Activated T-cell treated with anti-CD3 and anti-CD28 coated beads for 1 hour (primary cell): Measurements from ENCODE around the gene NR5A1.

Experiments used
- DNase-seq: peaks from one replicate; pipeline ENCODE4 v3.0.0-alpha.2; 2020; ENCODE audit warnings: low read depth

The NR5A1 gene

DNA sequence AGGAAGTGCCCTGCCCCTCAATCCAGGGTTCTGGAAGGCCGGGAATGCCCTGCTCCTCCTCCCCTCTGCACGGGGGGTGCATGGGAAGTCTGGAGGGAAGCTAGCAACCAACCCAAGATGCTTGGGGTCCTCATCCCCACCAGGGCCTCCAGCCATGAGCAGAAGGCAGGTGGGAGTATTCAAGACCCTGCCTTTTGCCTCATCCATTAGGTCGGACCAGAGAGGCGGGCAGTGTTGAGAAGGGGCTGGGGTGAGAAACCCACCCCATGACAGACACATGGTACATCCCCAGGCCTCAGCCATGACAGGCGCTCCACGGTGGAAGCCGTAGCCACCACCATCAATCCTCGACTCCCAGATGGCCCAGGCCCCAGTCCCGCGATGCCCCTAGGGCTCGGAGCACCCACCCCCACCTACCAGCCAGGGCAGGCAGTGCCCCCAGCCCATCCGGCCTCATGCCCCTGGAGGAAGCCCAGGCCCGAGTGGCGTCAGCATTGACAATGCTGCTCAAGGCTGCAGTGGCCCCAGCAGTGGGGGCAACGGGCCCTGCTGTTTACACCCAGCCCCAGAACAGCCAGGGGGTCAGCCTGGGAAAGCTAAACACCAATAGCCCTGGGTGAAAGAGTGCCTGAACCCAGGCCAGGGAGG, 8.6 kb downstream of the NR5A1 start:
- no peak for DNase-seq

DNA sequence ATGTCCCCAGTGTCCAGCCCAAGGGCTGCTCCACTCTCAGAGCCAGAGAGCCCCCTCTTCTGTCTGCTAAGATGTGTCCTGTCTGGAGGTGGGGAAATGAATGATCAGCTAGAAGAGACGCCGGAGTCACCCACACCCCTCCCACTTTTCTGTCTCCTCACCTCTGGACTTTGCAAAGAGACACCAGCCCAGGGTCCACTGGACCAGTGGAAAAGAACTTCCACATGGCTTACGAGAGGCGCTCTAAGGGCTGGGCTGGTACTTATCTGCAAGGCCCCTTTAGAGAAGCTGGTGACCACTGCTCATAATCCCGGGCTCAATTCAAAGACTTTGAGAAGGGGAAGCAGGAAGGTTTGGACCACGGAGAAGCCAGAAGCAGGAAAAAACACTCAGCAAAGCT, 9.2 kb downstream of the NR5A1 start:
- no peak for DNase-seq

DNA sequence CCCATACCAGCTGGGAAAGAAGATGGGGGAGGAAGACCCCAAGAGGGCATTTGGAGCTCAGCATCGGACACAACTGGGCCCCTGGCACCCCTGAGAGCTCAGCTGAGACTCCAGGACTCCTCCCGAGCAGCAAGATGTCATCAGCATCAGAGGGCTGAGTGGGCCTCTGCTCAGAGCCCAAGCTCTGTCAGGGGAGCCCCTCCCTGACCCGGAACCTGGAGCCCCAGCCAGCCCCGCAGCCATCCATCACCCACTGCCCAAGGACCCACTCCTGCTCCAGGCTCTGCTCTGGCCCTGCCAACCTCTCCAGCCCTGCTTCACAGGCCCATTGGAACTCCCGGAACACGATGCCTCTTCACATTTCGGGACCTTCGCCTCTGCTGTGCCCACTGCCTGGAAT, 9.8 kb downstream of the NR5A1 start:
- DNase-seq, result no peak

DNA sequence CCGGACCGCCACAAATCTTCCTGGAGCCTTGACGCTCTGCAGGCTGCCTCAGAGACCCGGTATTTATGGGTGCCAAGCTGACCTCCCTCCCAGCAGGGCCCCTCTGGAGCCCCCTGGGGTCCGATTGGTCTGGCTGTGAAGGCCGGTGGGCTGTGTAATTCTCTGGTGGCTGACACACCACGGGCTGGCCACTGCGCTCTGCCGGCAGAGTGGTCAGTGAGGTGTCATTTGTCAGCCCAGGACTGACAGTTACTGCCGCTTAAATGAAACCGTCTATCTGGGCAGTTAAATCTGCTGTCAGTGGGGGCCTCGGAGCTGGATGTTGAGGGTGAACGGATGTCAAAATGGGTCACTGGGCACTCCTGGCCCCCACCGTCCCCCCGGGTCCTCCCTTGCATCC, 10.7 kb downstream of the NR5A1 start:
- DNase-seq, result no peak

DNA sequence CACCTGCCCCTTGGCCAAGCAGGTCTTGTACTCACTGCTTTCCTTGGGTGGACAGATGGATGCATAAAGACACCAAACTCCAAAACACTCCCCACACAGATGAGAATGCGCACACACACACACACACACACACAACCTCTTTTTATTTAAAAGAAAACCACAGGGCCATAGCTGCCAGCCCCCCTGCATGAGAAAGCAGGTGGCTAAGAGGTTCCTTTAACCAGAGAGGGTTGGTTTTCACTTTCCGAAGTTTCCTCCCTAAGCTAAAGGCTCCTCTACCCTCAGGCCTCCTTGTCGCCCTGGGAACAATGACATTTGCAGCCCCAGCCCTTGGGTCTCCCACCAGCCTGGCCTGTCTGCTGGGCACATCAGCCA, 11.1 kb downstream of the NR5A1 start:
- no peak for DNase-seq

DNA sequence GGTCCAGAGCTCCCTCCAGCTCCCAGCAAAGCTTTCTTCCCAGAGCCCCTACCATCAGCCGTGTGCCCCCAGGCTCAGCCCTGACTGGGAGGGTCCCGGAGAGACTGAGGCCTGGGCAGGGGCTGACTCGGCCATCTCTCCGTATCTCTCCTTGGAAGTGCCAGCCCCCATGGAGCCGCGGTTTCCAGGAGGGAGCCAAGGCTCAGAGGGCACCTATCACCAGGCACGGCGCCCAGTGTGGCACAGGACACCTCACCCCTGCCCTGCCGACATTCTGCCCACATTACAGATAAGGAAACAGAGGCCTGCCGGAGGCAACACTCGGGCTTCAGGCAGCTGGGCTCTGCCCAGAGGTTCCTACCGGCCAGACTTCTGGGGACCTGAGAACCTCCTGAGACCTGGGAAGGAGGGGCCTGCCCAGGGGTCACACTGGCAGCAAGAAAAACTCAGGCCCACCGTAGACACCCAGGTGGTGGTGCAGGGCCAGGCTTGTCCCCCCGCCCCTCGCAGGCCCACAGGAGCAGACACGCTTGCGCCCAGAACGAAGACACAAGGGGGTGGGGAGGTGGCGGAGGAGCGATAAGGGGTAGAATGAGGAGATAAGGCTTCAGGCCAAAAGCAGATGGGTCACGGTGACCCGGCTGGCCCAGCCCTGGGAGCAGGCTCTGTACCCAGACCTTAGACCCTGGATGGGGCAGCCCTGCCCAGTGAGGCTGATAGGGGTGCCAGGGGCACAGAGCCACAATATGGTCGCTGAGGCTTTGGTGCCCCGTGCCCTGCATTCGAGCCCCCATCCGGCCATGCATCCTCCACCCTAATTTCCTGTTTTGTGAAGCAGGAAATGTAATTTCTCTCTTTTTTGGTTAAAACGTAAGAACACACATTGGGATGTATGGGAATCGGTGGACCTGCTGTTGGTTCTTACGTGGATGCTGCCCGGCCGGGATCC, 11.8 kb downstream of the NR5A1 start:
- DNase-seq, result no peak

DNA sequence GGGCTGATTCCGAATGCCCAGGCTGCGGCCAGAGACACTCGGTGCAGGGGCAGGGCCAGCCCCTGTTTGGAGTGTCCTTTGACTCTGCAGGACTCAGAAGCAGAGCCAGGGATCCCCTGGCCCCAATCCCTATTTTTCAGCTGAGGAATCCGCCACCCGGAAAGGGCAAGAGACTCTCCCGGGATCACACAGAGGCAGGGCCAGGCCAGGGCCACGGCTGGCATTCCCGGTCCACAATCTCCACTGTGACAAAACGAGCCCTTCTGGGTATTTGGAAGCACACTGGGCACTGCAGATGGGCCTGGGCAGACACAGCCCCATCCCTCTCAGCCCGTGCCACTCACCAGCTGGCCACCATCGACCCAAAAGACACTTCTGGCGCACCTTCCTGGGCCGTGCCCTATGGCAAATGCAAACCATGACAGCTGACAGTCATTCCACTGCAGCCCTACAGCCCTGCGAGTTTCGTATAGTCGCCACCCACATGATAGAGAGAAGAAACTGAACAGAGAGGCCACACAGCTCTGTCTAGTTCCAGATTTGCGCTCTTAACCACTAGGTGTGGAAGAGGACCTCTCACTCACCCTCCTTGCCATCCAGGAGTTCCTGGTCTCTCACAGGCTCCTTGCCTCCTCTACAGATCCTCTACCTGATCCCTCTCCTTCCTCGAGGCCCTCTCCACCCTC, 13.3 kb downstream of the NR5A1 start:
- DNase-seq, result no peak

DNA sequence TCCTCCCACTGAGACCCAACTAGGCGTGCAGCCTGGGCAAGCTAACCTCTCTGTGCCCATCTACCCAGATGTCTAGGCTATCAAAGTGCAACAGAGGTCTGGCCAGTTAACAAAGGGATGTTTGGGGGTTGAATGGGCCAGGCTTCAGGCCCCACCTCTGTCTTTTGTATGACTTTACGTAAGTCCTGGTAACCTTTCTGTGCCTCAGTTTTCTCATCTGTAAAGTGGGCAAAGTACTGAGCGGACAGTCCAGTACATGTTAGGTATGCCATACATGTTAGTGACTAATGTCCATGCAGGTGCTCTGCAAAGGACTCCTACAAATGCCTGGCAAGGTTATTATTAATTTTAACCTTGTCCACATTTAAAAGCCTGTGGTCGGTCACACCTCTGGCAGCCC, 14.0 kb downstream of the NR5A1 start:
- DNase-seq, result no peak

DNA sequence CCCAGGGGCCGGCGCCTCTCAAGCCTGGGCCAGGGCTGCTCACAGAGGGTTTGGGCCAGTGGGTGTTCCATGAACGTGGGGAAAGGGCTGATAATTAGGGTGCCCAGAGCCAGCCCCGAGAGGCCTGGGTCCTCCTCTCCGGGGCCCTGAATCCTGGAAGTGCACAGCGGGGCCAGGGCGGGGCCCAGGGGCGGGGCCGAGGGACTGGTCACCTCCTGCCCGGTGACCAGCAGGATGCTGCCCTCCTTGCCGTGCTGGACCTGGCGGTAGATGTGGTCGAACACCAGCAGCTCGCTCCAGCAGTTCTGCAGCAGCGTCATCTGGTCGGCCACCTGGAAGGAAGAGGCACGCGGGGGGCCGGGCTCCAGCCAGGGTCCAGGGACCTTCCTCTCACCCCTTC, 14.4 kb downstream of the NR5A1 start:
- DNase-seq, result no peak

DNA sequence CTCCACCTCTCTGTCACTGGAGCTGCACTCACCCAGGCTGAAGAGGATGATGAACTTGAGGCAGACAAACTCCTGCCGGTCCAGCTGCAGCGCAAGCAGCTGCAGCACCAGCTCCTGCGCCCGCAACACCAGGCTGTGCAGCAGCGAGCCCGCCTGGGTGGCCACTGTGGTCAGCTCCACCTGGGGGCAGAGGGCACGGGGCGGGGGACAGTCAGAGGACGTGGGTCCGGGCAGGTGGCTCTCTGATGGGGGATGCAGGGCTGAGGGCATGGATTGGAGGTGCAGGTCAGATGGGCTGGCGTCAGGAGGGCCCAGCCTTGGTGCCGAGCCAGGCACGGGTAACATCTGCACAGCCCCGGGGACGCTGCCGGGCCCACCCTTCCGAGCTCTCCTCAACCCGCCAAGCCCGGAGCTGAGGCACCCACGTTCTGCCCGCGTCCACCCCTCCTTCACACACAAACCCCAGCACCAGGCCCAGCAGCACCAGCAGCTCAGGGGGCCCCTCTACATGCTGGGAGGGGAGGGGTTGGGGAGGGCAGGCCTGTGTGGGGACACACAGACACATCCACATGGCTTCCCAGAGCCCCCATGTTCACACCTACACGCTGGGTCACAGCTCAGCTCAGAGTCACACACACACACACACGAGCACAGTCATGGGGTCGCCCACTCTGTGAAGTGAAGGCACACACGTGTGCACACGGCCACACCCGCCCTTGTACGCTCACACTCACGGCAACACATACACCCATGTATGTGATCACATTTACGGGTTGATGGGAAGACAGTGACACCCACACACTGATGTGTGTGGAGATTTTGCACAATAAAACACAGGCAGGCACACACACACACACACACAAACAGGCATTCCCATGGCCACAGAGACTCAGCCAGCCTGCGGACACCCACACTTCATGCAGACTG, 15.9 kb downstream of the NR5A1 start:
- DNase-seq, result no peak

DNA sequence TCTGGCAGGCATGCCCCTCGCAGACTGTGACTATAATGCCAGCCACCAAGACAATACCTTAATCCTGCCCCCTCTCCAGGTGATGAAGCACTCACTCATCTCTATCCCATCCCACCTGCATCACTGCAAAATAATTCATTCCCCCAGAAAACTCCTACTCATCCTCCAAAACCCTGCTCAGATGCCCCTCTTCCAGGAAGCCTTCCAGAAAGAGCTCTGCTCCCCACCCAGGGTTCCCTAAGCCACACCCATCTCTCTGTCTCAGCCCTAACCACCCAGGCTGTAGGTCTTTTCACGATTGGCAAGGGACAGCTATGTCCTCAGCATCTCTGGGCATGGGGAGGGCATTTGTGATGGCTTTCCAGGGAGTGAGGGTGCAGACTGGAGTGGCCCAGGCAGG, 17.2 kb downstream of the NR5A1 start:
- DNase-seq, result no peak

DNA sequence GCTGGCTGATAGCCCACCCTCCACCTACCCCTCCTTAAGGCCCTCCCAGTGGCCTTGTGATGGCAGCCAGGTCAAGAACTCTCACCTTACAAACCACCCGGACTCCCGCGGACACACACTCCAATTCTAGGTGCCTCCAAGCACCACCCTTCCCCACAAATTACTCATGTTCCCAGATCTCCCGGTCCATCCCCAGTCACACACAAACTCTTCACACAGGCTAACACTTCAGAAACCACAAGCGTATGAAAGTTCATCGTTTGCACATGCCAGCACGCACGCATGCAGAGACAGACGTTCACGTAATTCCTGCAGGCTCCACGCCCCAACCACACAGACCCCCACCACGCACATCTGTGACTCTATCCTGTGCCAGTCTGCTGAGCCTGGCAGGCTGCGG, 18.0 kb downstream of the NR5A1 start:
- DNase-seq, result no peak

DNA sequence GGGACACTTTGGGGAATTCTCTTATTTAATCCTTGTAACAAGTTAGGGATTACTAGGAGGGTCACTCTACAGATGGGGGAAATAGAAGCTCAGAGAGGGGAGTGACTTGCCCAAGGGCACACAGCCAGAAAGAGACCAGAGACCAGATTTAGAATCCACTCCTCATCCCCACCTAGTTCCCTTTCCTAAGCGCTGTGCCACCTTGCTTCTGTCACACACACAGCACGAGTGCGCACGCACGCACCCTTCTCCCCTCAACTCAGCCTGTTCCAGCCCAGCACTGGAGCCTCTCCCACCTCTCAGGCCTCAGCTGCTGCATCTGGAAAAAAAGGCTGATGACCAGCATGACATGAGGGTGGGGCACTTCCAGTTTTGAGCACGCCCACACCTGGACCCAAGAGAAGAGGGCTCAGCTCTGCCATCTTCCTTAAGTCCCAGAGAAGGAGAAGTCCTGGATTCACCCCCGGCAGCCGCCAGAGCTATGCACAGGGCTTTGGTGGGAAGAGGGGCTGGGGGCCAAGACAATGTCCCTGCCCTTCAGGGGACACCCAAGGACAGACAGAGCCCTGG, 18.5 kb downstream of the NR5A1 start:
- no peak for DNase-seq

DNA sequence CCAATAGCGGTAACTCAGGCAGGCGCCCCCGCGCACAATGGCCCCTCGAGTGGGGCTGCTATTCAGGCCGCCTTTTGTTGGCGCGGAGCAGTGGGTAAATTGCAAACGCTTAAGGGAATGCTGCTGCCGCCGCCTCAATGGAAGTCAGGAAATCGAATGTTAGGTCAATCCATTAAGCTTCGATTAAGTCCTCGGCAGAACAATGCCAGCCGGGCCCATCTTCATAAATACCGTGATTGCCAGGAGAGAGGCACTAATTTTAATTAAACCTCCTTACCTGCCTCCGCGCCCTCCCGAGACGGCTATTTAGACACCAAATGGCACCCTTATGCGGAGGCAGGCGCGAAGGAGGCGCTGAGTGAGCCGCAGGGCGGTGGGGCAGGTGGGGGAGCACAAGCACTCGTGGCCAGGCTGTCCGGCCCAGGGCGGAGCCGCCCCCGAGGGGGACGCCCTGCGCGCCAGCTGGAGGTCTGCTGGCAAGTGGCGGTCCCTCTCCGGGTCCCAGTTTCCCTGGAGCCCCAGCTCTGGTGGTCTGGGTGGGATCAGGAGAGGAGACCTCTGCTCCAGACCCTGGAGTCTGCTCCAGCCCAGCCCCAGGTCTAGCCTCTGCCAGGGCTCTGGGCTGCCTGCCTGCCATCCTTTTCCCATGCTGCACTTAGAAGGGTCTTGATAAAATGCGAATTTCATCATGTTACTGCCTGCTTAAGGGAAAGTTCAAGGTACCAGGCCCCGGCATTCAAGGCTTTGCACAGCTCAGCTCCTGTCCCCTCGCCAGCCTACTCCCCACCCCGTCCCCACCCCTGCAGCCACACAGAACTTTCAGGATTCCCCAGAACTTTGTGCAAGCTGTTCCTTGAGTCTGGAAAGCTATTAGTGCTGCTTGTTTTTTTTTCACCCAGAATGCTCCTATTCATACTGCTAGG, 19.7 kb downstream of the NR5A1 start:
- no peak for DNase-seq

DNA sequence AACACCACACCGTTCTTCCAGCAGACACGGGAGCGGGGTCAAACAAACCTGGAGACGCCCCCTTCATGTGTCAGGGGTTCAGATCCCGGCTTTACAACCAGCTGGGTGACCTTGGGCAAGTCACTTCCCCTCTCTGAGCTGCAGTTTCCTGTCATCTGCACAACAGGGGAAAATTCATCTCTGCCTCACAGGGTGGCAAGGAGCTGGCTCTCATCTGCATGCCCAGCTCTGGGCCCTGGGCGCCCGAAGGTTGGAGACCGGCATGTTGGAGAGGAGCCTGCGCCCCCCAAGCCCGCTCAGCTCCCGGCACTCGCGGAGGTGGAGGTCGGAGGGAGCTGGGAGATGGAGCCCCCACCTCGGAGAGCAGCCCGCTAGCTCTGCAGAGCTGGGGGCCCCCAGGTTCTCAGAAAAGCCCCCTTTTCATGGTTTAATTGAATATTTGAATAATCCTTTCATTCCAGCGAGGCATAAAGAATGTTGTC, 20.4 kb downstream of the NR5A1 start:
- DNase-seq, result no peak

DNA sequence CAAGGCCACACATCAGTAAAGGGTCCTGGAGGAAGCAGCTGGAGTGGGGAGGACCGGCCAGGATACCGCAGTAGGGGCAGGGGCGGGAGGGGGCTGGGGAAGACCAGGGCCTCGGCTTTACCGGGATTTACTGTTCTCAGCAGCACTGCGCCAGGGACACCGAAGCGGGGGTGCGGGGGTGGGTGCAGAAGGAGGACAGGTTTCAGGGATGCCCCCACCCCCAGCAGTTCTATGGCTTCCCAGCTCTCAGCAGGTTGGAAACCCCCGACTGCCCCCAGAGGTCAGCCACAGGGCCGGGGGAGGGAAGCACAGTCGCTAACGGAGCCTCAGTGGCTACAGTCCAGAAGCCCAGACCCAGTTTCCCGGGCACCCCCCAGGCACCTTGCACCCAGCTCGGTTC, 21.3 kb downstream of the NR5A1 start:
- DNase-seq, result no peak

DNA sequence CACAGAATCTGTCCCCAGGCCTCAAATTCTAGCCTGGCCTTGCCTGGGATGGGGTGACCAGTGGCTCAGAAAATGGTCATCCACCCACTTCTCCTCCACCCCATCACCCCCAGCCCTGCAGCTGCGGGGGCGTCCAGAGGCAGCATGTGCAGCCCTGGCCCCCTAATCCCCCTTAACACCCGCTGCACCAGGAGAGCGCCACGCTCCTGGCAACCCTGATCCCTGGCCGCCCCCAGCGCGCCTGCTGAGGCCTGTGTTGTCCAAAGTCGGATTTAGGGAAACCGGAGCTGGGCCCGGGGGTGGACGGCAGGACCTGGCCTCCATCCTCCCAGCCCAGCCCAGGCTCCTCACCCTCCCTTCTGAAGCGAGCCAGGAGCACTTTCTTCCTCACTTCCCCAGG, 22.0 kb downstream of the NR5A1 start:
- DNase-seq, result no peak

DNA sequence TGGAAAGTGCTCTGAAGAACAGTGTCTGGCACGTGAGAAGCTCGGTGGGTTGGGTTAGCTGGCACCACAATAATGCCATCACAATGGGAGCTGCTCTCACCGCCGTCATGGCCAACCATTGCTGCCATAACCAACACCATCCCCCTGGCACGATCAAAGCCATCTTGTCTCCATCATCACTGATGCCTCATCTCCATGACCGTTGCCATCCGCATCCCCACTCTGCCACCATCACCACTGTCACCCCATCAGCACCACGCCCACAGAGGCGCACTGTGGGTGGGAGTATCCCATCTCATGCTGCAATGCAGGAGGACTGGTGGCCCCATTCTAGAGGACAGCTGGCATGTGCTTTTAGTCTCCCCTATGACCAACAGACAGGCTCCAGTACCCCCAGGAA, 23.7 kb downstream of the NR5A1 start:
- DNase-seq, result no peak

DNA sequence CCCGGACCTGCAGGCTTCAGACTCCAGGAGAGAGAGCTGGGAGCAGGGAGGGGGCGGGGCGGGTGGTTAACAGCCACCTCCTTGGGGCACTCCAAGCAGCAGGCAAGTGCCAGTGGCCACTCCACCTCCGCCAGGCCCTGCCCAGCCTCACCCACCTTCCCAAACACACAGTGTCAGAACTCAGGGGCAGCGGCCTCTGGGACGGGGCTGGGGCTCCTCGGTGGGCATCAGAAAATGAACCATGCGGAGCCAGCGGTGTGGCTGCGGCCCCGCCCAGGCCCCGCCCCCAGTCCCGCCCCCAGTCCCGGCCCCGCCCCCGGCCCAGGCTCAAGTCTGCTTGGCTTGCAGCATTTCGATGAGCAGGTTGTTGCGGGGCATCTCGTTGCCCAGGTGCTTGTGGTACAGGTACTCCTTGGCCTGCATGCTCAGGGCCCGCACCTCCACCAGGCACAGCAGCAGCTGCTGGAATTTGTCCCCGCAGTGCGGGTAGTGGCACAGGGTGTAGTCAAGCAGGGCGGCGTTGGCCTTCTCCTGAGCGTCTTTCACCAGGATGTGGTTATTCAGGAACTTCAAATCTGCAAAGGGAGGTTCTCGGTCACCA, 24.7 kb downstream of the NR5A1 start:
- DNase-seq, result no peak

DNA sequence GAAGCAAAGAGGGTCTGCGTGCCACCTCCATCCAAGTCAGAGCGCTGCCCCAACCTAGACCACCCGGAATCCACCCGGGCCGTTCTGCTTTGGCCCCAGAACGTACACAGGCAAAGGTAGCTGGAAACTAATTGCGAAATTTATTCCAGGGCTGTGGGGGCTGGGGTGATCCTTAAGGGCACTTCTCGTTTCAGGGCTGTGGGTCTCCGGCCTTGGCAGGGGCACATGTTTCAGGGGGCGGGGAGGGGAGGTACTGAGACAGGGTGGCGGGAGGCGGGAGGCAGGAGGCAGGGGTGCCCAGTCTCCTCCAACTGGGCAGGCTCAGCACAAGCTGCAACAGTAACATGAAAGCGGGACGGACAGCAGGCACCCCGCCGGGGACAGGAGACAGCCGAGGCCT, 26.1 kb downstream of the NR5A1 start:
- DNase-seq, result no peak
